Lower leg skin (tissue), 3 donors: ENCODE data around the gene RUNX1.

Experiments
- POLR2A ChIP-seq, 2 donors: fragments of 450-650 bp; IDR thresholded peaks; one replicate each; pipeline ENCODE4 v1.6.1; 2016 to 2017; ENCODE audit warnings: antibody characterized with exemption in 2 of 2, mild to moderate bottlenecking in 1 of 2, moderate library complexity in 1 of 2
- TF ChIP-seq, protein P1 (sequence below), 3 donors: fragments of 450-650 bp; IDR thresholded peaks; one replicate each; pipeline ENCODE4 v1.5.1; 2016; ENCODE audit warnings: antibody characterized with exemption in 3 of 3, mild to moderate bottlenecking in 3 of 3, moderate library complexity in 2 of 3

DNA sequence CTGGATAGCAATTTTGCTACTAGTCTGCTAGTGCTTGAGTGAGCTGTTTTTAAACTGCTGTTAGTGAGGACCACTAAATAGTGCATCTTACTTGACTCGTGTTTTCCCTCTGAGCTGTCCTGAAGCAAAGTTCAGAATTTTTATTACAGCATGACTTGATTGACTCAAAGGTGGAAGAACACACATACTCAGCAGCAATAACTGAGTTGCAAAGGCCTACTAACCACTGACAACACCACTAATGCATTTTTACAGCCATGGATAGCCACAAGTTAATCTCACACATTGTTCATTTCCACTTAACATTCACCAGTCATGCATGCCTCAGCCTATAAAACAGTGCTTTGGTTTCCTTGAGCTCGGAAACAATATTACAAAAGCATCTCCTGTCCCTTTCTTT, 148.7 kb downstream of the RUNX1 start:
- TF ChIP-seq, protein P1, sequence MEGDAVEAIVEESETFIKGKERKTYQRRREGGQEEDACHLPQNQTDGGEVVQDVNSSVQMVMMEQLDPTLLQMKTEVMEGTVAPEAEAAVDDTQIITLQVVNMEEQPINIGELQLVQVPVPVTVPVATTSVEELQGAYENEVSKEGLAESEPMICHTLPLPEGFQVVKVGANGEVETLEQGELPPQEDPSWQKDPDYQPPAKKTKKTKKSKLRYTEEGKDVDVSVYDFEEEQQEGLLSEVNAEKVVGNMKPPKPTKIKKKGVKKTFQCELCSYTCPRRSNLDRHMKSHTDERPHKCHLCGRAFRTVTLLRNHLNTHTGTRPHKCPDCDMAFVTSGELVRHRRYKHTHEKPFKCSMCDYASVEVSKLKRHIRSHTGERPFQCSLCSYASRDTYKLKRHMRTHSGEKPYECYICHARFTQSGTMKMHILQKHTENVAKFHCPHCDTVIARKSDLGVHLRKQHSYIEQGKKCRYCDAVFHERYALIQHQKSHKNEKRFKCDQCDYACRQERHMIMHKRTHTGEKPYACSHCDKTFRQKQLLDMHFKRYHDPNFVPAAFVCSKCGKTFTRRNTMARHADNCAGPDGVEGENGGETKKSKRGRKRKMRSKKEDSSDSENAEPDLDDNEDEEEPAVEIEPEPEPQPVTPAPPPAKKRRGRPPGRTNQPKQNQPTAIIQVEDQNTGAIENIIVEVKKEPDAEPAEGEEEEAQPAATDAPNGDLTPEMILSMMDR (IDR thresholded peaks at IDR 0.05): no peak
- no peak for TF ChIP-seq POLR2A (IDR thresholded peaks at IDR 0.05)
